Epithelial cell of umbilical artery (primary cell): ENCODE data around the gene CAPN9. TPM values are rescaled to one million over a fixed set of nuclear protein-coding genes. Genes with fewer than 3 reads are reported as not detected.

Source experiments
- total RNA-seq: library from RNA; depleted of rRNA; stranded (reverse); fragments of >200 nt; gene quantifications from 2 replicates; pipeline ENCODE4 v1.2.3, GENCODE V29; 2014

Gene CAPN9
- not detected in 2 replicates for total RNA-seq

GRCh38 chr1:230747127-230747730, at the start of gene CAPN9:
CAPN9 (plus strand) TSS chr1:230747388; CDS start chr1:230747497, 109 bp downstream.

GRCh38 chr1:230713915-230714764, 33.0 kb upstream of the CAPN9 start, which contains the start of gene AGT:
AGT (minus strand) TSS chr1:230714122; CDS start chr1:230710823, 3,299 bp downstream.

Other genes starting within 250 kb of the CAPN9 start
- 20.4 and 23.4 TPM in 2 replicates for gene COG2, start 104.9 kb upstream of the CAPN9 start, total RNA-seq
- not detected in 2 replicates for gene AGT, start 33.3 kb upstream of the CAPN9 start, total RNA-seq
- gene C1orf198, start 121.1 kb downstream of the CAPN9 start, total RNA-seq = 8.8 and 12.2 TPM in 2 replicates
- 17.5 and 25.7 TPM in 2 replicates for gene TTC13, start 231.5 kb downstream of the CAPN9 start, total RNA-seq
- 9.4 and 15.7 TPM in 2 replicates for gene ARV1, start 231.7 kb downstream of the CAPN9 start, total RNA-seq